OCI-LY3 (cell line): Measurements from ENCODE around the gene CLCN5.

Source experiments
- EZH2phosphoT487 ChIP-seq: fragments of 200-600 bp; shearing (Covaris generic); IDR thresholded peaks from 2 replicates; pipeline ENCODE4 v1.6.1; 2018; ENCODE audit warnings: antibody characterized with exemption, mixed run types, low read depth
- TF ChIP-seq, protein P1 (sequence below): fragments of 200-600, 300-600 bp; sonication (generic); IDR thresholded peaks from 2 replicates; pipeline ENCODE4 v1.5.1; 2014; ENCODE audit warnings: antibody characterized with exemption, low read length, low read depth

- TF ChIP-seq, protein P1, sequence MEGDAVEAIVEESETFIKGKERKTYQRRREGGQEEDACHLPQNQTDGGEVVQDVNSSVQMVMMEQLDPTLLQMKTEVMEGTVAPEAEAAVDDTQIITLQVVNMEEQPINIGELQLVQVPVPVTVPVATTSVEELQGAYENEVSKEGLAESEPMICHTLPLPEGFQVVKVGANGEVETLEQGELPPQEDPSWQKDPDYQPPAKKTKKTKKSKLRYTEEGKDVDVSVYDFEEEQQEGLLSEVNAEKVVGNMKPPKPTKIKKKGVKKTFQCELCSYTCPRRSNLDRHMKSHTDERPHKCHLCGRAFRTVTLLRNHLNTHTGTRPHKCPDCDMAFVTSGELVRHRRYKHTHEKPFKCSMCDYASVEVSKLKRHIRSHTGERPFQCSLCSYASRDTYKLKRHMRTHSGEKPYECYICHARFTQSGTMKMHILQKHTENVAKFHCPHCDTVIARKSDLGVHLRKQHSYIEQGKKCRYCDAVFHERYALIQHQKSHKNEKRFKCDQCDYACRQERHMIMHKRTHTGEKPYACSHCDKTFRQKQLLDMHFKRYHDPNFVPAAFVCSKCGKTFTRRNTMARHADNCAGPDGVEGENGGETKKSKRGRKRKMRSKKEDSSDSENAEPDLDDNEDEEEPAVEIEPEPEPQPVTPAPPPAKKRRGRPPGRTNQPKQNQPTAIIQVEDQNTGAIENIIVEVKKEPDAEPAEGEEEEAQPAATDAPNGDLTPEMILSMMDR = no peak
- TF ChIP-seq EZH2phosphoT487 = no peak
Measured at GRCh38 chrX:49988143-49988542, 65.7 kb downstream of the CLCN5 start.
